ENCODE measurements around the gene ABHD2.

- TF ChIP-seq YY1 (IDR thresholded peaks at IDR 0.05; ENCODE audit: insufficient read depth, insufficient read length) (no peak), SUZ12 (IDR thresholded peaks at IDR 0.05; ENCODE audit: extremely low read depth, insufficient read depth, insufficient read length) (no peak), ZNF274 (IDR thresholded peaks at IDR 0.05; ENCODE audit: low read depth, low read length) (no peak)
Observed at GRCh38 chr15:89090791-89091626, 2.8 kb downstream of the ABHD2 start.

Measured in NT2/D1 (cell line).